PFSK-1 (cell line): Measurements from ENCODE around the gene TUBAL3.

Experiments
- POLR2AphosphoS5 ChIP-seq: IDR thresholded peaks from 2 replicates; pipeline ENCODE4 v1.6.1; 2012; ENCODE audit warnings: low read depth, mild to moderate bottlenecking, control low read depth, low read length, moderate library complexity
- SIN3A ChIP-seq: IDR thresholded peaks from 2 replicates; pipeline ENCODE4 v1.6.1; 2012; ENCODE audit warnings: mild to moderate bottlenecking, low read length, moderate library complexity, borderline replicate concordance; ENCODE audit not compliant: insufficient read depth
- TAF1 ChIP-seq: IDR thresholded peaks from 2 replicates; pipeline ENCODE4 v1.6.1; 2012; ENCODE audit warnings: low read length, control low read depth, borderline replicate concordance; ENCODE audit not compliant: insufficient read depth
- TF ChIP-seq, protein P1 (sequence below), 2 experiments: IDR thresholded peaks; 2 replicates each; pipeline versions ENCODE4 v1.6.1 to v1.8.0; 2011 to 2012; ENCODE audit warnings: low read depth in 2 of 2, low read length in 2 of 2, control low read depth in 1 of 2, inconsistent platforms in 1 of 2, mild to moderate bottlenecking in 1 of 2, moderate library complexity in 1 of 2; ENCODE audit not compliant: insufficient read depth in 1 of 2

DNA sequence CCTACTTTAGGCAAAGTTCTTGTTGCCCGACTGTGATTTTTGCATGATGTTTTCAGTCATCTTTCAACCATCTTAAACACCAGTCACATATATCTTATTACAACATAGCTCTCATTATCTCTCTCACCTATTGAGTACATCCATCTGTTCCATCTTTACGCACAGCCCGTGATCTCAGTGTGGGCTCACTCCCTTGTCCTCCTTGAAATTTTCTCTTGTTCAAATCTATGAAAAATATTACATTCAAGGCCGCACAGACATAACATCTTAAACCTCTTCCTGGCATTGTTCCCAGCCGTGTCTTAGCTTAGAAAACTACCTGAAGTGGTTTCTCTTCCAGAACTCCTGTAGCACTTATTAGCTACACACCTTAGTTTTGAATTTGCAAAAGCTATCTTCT, 40.4 kb upstream of the TUBAL3 start:
- TF ChIP-seq TAF1 (no peak), POLR2AphosphoS5 (no peak), SIN3A (no peak)
- TF ChIP-seq, protein P1, sequence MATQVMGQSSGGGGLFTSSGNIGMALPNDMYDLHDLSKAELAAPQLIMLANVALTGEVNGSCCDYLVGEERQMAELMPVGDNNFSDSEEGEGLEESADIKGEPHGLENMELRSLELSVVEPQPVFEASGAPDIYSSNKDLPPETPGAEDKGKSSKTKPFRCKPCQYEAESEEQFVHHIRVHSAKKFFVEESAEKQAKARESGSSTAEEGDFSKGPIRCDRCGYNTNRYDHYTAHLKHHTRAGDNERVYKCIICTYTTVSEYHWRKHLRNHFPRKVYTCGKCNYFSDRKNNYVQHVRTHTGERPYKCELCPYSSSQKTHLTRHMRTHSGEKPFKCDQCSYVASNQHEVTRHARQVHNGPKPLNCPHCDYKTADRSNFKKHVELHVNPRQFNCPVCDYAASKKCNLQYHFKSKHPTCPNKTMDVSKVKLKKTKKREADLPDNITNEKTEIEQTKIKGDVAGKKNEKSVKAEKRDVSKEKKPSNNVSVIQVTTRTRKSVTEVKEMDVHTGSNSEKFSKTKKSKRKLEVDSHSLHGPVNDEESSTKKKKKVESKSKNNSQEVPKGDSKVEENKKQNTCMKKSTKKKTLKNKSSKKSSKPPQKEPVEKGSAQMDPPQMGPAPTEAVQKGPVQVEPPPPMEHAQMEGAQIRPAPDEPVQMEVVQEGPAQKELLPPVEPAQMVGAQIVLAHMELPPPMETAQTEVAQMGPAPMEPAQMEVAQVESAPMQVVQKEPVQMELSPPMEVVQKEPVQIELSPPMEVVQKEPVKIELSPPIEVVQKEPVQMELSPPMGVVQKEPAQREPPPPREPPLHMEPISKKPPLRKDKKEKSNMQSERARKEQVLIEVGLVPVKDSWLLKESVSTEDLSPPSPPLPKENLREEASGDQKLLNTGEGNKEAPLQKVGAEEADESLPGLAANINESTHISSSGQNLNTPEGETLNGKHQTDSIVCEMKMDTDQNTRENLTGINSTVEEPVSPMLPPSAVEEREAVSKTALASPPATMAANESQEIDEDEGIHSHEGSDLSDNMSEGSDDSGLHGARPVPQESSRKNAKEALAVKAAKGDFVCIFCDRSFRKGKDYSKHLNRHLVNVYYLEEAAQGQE (IDR thresholded peaks at IDR 0.05; ENCODE audit: insufficient read depth in 1 of 2, low read depth in 2 of 2, low read length in 2 of 2), result no peak
